HEK293T (cell line): Measurements from ENCODE around the gene KRT10.

Experiments
- CTCF ChIA-PET: fragments of 350-600 bp; formaldehyde crosslinking; extraction: SDS; loops from one replicate; lab custom pipeline; 2021; ENCODE audit warnings: antibody characterized with exemption, inconsistent platforms; lab: Yijun Ruan, JAX
- POLR2A ChIA-PET: fragments of 350-600 bp; formaldehyde crosslinking; extraction: SDS; loops from one replicate; lab custom pipeline; 2020; ENCODE audit warnings: antibody characterized with exemption, inconsistent platforms; lab: Yijun Ruan, JAX
- DNase-seq: peaks from one replicate; pipeline ENCODE4 v3.0.0; 2012; ENCODE audit warnings: mixed read lengths; ENCODE audit errors: extremely low spot score
- ARNT ChIP-seq: fragments of 450-650 bp; IDR thresholded peaks from 2 replicates; pipeline ENCODE4 v1.6.1; 2017; ENCODE audit warnings: mild to moderate bottlenecking
- BHLHE40 ChIP-seq: fragments of 450-650 bp; IDR thresholded peaks from 2 replicates; pipeline ENCODE4 v1.6.1; 2016; ENCODE audit warnings: mild to moderate bottlenecking, moderate library complexity, borderline replicate concordance
- CTBP1 ChIP-seq: fragments of 450-650 bp; IDR thresholded peaks from 2 replicates; pipeline ENCODE4 v1.6.1; 2016; ENCODE audit warnings: borderline replicate concordance
- ELF4 ChIP-seq: fragments of 450-650 bp; IDR thresholded peaks from 2 replicates; pipeline ENCODE4 v1.6.1; 2017; ENCODE audit warnings: antibody characterized with exemption
- FOXA1 ChIP-seq: fragments of 450-650 bp; IDR thresholded peaks from 2 replicates; pipeline ENCODE4 v1.6.1; 2016; ENCODE audit warnings: mild to moderate bottlenecking
- FOXK2 ChIP-seq: fragments of 450-650 bp; IDR thresholded peaks from 2 replicates; pipeline ENCODE4 v1.6.1; 2016; ENCODE audit warnings: mild to moderate bottlenecking
- FOXM1 ChIP-seq: fragments of 450-650 bp; IDR thresholded peaks from 2 replicates; pipeline ENCODE4 v1.6.1; 2017; ENCODE audit warnings: mild to moderate bottlenecking, borderline replicate concordance
- HDGF ChIP-seq: fragments of 450-650 bp; IDR thresholded peaks from 2 replicates; pipeline ENCODE4 v1.6.1; 2017; ENCODE audit warnings: antibody characterized with exemption, borderline replicate concordance
- L3MBTL2 ChIP-seq: fragments of 450-650 bp; conservative IDR thresholded peaks from 2 replicates; pipeline ENCODE4 v1.6.1; 2016; ENCODE audit warnings: mild to moderate bottlenecking
- LEF1 ChIP-seq: fragments of 450-650 bp; IDR thresholded peaks from 2 replicates; pipeline ENCODE4 v1.6.1; 2017; ENCODE audit warnings: mild to moderate bottlenecking, borderline replicate concordance
- NFRKB ChIP-seq: fragments of 450-650 bp; IDR thresholded peaks from 2 replicates; pipeline ENCODE4 v1.6.1; 2016; ENCODE audit warnings: mild to moderate bottlenecking, moderate library complexity
- PKNOX1 ChIP-seq: fragments of 450-650 bp; IDR thresholded peaks from 2 replicates; pipeline ENCODE4 v1.6.1; 2016
- SP1 ChIP-seq: fragments of 450-650 bp; IDR thresholded peaks from 2 replicates; pipeline ENCODE4 v1.6.1; 2017
- SUZ12 ChIP-seq: fragments of 450-650 bp; IDR thresholded peaks from 2 replicates; pipeline ENCODE4 v1.6.1; 2016; ENCODE audit warnings: mild to moderate bottlenecking
- TARDBP ChIP-seq: fragments of 450-650 bp; IDR thresholded peaks from 2 replicates; pipeline ENCODE4 v1.6.1; 2016
- ZNF384 ChIP-seq: fragments of 450-650 bp; IDR thresholded peaks from 2 replicates; pipeline ENCODE4 v1.6.1; 2016

The KRT10 gene

GRCh38 chr17:40796846-40797245, 25.6 kb downstream of the KRT10 start:
- DNase-seq: no peak
- TF ChIP-seq FOXM1 (no peak), BHLHE40 (no peak), ARNT (no peak), SUZ12 (no peak), NFRKB (no peak), FOXA1 (no peak)
- ChIA-PET POLR2A (no interaction called here), CTCF (no interaction called here)

- TF ChIP-seq LEF1 (no peak), ZNF384 (no peak), SP1 (no peak), NFRKB (no peak), ARNT (no peak), FOXA1 (no peak), TARDBP (no peak), FOXK2 (no peak), BHLHE40 (no peak), PKNOX1 (no peak), FOXM1 (no peak), L3MBTL2 (no peak), ELF4 (no peak), SUZ12 (no peak), CTBP1 (no peak), HDGF (no peak)
- DNase-seq: no peak
- ChIA-PET POLR2A (no interaction called here), CTCF (interaction anchor here (0.5 to 1.0 kb wide), 3 partner anchors 14 to 753 kb away, joined by 3 read pairs; partner anchors contain the start of gene KRT10)
Measured at GRCh38 chr17:40795019-40795667, 27.3 kb downstream of the KRT10 start.

- DNase-seq: no peak
- CTCF ChIA-PET: interaction anchor here (1.0 kb wide), 1 partner anchor 754 kb away, joined by 3 read pairs; no protein-coding TSS in a partner anchor
- no peak for TF ChIP-seq LEF1
- no peak for TF ChIP-seq FOXK2
- no peak for TF ChIP-seq SP1
- TF ChIP-seq ARNT: no peak
- no peak for TF ChIP-seq BHLHE40
- TF ChIP-seq TARDBP: no peak
- no peak for TF ChIP-seq PKNOX1
- TF ChIP-seq FOXA1: no peak
- no peak for TF ChIP-seq HDGF
- TF ChIP-seq CTBP1: no peak
- POLR2A ChIA-PET: no interaction called here
Measured at GRCh38 chr17:40794466-40794865, 27.9 kb downstream of the KRT10 start.

- ChIA-PET CTCF (interaction anchor here (3.2 kb wide), 1 partner anchor 178 kb away, joined by 15 read pairs; no protein-coding TSS in a partner anchor), POLR2A (no interaction called here)
- TF ChIP-seq ELF4 (no peak), ARNT (no peak), L3MBTL2 (no peak), ZNF384 (no peak)
- DNase-seq: no peak
Measured at GRCh38 chr17:40793832-40794231, 28.6 kb downstream of the KRT10 start.

- POLR2A ChIA-PET: no interaction called here
- CTCF ChIA-PET: interaction anchor here (0.9 to 3.2 kb wide), 3 partner anchors 12 to 176 kb away, joined by 4 to 15 read pairs (median 6); no protein-coding TSS in a partner anchor
- peak; percentile 10 for DNase-seq
- TF ChIP-seq CTBP1 (no peak), FOXK2 (no peak), SP1 (no peak), LEF1 (no peak), ZNF384 (no peak)
Measured at GRCh38 chr17:40791787-40792436, 30.5 kb downstream of the KRT10 start.

GRCh38 chr17:40791111-40791510, 31.3 kb downstream of the KRT10 start:
- CTCF ChIA-PET: interaction anchor here (0.9 to 3.2 kb wide), 3 partner anchors 11 to 176 kb away, joined by 4 to 15 read pairs (median 6); no protein-coding TSS in a partner anchor
- POLR2A ChIA-PET: no interaction called here

GRCh38 chr17:40782450-40782849, 40.0 kb downstream of the KRT10 start, which contains the start of gene KRT27:
Gene KRT27 (minus strand): TSS chr17:40782550. CDS start chr17:40782493, 57 bp downstream.
- ChIA-PET CTCF (no interaction called here), POLR2A (no interaction called here)

More at GRCh38 chr17:40791111-40791510, 31.3 kb downstream of the KRT10 start:
- no peak for DNase-seq
- TF ChIP-seq SUZ12 (no peak), BHLHE40 (no peak), FOXK2 (no peak), ARNT (no peak), HDGF (no peak), LEF1 (no peak)

More at GRCh38 chr17:40782450-40782849, 40.0 kb downstream of the KRT10 start, which contains the start of gene KRT27:
- TF ChIP-seq FOXK2 (no peak), SUZ12 (no peak), ARNT (no peak), HDGF (no peak), ZNF384 (no peak), FOXA1 (no peak), BHLHE40 (no peak)
- DNase-seq: no peak
